HK-2 (cell line): ENCODE data around the gene PSG5.
A peak's percentile ranks its signal among the peaks of the same experiment; 100 is the strongest.
"Not testable (repeated sequence)": the region's sequence is repeated elsewhere in the genome, so short reads cannot be mapped to it uniquely, and the experiment has no call there.

Experiments used
- DNase-seq: peaks from one replicate; pipeline ENCODE4 v3.0.0-alpha.2; 2018; ENCODE audit not compliant: unreplicated experiment

PSG5 gene

DNA sequence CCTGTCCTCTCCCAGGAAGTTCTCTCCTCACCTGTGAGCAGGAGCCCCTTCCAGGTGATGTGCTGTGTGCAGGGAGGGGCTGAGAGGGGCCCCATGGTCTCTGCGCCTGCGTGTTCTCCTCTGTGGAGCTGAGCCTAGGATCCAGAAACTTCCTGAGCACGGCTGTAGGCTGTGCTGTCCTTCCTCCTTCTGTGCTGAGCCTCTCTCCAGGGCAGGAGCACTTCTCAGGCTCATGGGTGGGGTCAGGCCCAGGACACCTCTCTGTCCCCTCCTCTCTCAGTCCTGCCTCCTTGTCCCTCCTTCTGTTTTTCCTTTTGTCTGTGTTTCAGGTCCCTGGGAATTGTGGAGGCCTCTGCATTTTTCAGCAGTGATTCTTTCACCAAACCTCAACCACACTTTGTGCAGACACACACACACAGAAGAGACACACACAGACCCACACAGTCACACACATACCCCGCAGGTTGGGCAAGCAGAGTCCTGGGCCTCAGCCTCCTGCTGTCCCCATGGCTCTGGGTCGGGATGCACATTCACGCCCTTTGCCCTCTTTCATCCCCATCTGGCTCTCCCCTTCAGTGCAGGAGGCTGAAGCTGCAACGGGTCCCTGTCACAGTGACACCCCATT lies at the start of gene PSG5:
PSG5 (minus strand) TSS at position 226 of the 625 bp plus-strand sequence; CDS start at position 95, 131 bp downstream.
- not testable (repeated sequence) for DNase-seq

DNA sequence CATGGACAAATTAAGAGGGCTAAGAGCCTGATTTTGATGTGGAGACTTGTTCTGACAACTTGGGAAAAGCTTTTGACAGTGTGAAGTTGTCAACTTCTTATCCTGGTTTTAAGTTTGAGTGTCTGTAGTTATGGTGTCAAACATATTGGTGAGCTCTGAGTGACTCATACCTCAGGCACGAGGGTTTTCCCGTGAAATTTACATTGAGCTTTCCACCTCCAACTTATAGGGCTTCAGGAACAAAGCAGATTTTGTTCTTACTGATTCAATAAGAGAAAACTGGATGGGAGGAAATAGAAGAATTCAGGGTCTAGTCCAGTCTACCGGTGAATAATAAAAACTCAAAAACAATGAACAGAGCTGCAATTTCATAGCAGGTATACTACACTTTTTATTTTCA lies 49.4 kb upstream of the PSG5 start:
- DNase-seq, result not testable (repeated sequence)

DNA sequence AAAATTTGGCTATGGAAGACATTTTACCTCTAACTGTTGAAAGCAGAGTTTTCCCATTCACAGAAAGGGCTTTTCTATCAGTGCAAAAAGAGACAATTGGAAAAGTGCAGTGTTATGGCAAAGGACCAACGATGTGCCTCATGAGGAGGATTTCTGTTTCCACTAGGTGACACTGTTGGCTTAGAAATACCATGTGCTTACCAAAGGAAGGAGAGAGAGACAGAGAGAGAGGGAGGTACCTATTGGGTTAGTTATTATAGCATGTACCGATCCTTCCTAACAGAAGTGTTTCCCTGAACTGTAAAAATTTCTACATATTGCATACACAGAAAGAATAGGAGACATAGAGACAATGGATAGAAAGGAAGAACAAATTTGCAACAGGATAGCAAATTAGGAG lies 43.0 kb upstream of the PSG5 start:
- no peak for DNase-seq

DNA sequence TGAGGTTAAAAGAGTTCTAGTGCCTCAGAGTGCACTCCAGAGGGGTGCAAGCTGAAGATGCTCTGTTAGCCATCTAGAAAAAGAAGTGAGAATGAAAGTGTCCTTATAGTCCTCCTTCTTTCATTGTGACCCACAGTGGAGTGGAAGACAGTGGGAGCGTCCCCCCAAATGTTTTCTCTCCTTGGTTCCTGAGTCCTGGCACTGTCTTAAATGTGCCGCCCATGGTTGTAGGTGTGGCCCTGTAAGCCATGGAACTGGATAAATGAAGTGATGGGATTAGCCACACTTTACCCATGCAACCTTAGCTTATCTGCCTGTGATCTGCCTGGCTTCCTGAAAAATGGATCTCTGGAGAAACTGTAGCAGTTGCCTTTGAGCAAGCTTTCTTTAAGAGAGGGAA lies 42.4 kb upstream of the PSG5 start:
- peak; percentile 22 for DNase-seq

DNA sequence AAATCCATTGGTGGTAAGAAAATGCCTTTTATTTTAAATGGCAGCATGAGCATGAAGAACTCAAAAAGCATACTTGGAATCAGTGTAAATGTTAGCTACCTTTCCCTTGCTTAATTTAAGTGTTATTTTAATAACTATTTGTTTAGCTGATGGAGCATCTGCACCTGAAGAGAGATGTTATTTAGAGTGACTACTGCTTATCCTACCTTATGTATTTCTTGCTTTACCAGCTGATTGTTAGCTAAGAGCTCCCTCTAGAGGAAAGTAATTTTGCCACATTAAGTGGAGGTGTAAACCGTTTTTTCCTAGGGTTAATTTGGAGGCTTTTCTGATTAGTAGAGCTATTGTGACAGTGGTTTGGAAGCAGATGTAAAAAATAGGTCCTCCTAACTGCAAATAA lies 40.6 kb upstream of the PSG5 start:
- DNase-seq, result not testable (repeated sequence)

DNA sequence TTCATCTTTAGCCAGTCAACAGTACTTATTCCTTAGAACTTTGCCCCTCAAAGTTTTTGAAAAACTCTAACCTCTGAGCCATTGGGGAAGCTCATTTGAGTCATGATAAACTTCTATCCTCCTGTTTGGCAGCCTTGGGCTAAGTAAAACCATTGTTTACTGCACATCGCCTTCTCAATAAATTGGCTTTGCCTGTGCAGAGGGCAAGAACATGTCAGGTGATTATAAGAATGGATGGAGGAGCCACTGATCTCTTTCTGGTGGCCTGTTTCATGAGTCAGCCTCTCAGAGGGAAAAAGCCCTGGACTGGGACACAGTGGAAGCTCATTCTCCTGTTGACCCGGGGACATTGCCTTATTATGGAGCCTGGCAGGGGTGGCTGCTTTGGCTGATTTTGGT lies 38.5 kb upstream of the PSG5 start:
- DNase-seq, result no peak

DNA sequence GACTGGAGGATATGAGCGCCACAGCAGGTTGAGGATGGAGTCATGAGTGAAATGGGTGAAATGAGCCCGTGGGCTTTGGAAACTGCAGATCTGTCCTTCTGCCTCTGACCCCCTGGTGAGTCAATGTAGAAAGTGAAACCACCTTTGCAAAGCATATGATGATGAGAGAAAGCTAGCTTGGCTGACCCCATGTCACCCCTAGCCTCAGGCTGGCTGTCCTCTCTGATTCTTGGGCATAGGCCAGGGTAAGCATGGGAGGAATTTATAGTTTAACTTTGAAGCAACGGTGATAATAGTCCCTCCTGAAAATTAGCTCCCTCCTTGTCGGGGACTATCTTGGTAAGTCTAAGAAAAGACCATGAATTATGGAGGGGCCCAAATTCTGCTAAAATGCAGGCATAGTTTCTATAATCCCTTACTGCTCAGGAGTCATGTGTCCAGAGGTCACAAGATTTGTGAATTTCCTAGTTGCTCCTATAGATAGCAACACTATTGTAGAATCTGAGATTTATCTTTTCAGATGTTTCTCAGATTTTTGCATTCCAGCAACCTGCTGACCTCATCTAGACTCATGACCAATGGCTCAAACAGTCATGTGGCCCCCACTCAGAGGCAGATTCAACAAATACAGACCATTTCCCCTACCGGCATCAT lies 38.0 kb upstream of the PSG5 start:
- DNase-seq, result not testable (repeated sequence)

DNA sequence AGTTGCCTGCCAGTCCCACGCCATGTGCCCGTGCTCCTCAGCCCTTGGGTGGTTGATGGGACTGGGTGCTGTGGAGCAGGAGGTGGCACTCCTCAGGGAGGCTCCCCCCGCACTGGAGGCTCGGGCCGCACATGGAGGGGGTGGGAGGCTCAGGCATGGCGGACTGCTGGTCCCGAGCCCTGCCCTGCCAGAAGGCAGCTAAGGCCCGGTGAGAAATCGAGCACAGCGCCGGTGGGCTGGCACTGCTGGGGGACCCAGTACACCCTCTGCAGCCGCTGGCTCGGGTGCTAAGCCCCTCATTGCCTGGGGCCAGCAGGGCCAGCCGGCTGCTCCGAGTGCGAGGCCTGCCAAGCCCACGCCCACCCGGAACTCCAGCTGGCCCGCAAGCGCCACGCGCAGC lies 35.6 kb upstream of the PSG5 start:
- DNase-seq, result not testable (repeated sequence)

DNA sequence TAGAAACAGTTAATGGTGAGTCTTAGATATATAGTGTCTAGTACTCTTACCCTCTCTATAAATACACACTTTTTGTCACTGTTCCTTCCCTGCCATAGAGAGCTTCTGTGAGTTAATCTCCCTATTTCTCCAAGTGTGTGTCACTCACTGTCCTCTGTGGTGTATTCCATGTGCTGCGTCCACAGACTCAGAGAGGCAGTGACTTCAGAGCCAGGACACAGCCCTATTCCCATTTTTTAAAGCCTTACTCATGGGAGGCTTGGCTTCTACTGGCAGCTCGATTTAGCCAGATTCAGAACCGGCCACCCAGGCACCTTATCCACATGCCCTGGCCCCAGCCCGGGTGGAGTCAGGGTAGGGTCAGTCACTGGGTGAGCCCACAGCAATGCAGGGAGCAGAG lies 32.8 kb upstream of the PSG5 start:
- DNase-seq, result not testable (repeated sequence)

DNA sequence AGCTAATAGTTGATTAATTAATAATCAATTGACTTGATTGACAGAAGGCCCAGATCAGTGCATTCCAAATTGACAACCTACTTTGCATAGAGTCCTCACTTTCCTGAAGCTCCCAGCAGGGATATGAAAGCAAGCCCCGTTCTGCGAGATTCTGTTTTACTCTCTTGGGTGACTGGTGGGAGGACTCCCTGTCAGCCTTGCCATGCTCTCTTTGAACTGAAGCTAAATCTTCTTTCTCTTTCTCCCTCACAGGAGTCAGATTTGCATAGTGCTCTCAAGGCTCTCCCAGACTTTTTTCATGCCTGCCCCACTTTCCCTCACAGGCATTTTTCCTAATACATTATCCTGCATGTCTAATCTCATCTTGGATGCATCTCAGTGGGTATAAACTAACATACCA lies 29.5 kb upstream of the PSG5 start:
- not testable (repeated sequence) for DNase-seq

DNA sequence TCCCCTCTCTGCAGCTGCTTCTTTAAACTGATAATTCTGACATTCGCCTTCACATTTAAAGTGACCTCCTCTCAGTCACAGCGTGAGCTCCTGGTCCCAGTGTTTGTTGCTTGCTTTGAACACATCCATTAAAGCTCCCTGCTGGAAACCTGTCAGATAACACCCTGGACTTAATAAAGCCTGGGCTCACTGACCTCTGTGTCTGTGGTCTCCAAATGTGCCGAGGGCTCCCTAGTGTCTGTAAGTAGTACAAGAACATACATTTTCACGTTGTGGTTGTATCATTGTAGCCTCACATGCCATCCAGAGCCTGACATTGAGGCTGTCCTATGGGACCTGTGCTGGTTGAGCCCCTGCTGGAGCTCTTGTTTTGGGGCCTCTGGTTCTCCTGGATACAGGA lies 21.7 kb upstream of the PSG5 start:
- DNase-seq, result no peak

DNA sequence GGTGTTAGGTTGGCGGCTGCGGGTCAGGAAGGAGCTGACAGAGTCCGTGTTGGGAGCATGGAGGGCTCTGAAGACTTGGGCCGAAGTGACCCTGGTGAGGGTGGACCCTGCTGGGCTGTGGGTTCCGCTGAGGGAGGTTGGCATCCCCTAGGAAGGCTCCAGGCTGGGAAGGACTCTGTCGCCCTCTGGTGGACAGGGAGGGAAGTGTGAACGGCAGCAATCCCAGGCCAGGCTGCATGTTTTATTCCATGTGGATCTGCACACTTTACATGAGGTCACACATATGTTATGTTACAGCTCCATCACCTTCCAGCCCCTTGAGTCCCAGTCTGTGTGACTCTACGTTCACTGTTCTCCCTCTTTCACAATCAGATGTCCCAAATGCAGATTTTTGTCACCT lies 20.8 kb upstream of the PSG5 start:
- DNase-seq, result not testable (repeated sequence)

DNA sequence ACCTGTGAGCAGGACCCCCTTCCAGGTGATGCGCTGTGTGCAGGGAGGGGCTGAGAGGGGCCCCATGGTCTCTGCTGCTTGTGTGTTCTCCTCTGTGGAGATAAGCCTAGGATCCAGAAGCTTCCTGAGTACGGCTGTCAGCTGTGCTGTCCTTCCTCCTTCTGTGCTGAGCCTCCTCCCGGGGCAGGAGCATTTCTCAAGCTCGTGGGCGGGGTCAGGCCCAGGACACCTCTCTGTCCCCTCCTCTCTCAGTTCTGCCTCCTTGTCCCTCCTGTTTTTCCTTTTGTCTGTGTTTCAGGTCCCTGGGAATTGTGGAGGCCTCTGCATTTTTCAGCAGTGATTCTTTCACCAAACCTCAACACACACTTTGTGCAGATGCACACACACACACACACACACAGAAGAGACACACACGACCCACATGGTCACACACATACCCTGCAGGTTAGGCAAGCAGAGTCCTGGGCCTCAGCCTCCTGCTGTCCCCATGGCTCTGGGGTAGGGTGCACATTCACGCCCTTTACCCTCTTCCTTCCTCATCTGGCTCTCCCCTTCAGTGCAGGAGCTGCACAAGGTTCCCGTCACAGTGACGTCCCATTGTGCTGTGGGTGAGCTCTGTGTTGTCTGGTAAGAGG lies 19.3 kb upstream of the PSG5 start, which contains the start of gene PSG4:
PSG4 (minus strand) TSS at position 168 of the 635 bp plus-strand sequence; CDS start at position 66, 102 bp downstream.
- not testable (repeated sequence) for DNase-seq

DNA sequence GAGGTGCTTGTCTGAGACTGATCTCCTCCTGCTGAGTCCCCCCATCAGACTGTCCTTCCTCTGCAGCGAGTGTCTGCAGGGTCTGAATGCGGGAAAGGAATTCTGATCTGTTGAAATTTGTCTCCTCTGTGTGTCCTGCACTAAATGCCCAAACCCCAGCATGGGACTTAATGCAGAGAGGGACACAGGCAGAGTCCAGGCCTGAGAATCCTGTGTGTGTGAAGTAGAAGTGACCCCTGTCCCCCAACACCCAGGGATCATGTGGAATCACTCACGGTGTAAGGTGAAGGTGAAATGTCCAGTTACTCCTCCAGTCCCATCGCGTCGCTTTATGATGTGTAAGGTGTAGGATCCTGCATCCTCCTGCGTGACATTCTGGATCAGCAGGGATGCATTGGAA lies 17.3 kb upstream of the PSG5 start:
- DNase-seq, result not testable (repeated sequence)

DNA sequence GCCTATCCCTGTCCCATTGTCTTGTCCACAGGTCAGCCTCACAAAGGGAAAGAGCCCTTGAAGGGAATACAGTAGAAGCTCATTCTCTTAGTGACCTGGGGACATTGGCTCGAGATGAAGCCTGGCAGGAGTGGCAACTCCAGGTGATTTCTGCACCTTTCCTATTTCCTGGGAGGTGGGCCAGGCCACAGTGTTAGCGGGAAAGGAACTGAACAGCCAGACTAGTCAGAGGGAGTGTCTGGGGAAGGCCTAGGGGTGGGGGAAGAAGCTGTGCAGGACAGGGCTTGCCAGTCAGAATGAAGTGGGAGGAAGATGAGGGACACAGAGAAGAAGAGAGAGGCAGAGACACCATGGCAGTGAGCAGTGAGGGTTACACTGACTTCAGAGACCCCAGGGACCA lies 15.6 kb upstream of the PSG5 start:
- DNase-seq, result not testable (repeated sequence)

DNA sequence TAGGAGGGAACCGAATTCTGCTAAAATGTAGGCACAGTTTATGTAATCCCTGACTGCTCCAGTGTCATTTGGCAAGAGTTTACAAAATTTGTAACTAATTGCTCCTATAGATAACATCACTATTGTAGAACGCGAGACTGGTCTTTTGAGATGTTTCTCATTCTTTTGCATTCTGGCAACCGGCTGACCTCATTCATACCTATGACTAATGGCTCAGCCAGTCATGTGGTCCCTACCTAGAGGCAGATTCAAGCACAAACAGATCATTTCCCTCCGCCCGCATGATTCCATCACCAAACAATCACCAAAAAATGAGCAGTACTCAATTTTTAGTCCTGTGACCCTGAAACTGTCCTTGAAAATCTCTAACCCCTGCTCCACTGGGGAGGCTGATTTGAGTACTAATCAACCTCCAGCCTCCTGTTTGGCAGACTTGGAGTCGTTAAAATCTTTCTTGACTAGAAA lies 15.0 kb upstream of the PSG5 start:
- DNase-seq, result peak; percentile 46

DNA sequence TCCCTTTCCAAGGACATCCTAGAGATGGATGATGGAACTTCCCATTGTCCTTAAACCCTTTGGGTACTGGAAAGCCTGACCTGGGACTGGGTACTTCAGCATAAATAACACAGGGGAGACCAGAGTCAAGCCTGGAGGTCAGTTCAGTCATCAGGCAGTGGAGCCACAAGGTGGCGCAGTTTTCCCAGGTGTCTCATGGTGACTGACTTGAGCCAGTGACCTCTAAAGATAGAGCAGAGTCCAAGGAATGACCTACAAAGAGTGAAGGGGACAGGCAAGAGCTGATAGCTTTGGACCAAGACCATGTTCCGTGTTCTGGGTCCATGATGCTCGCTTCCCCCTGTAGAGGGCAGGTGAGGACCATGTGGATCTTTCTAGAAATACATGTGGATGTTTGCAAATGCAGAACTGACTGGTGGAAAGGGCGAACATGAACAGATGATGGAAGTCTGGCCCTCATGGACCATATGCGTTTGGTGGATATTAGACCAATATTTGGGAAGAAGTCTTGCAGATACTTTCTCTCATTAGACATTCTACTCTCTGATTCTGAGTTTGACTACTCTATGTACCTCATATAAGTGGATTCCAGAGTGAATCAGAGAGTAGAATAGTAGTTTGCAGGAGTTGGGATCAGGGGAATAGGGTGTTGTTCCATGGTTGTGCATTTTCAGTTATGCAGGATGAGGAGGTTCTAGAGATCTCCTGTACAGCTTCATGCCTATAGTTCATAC lies 12.5 kb upstream of the PSG5 start:
- DNase-seq, result not testable (repeated sequence)

DNA sequence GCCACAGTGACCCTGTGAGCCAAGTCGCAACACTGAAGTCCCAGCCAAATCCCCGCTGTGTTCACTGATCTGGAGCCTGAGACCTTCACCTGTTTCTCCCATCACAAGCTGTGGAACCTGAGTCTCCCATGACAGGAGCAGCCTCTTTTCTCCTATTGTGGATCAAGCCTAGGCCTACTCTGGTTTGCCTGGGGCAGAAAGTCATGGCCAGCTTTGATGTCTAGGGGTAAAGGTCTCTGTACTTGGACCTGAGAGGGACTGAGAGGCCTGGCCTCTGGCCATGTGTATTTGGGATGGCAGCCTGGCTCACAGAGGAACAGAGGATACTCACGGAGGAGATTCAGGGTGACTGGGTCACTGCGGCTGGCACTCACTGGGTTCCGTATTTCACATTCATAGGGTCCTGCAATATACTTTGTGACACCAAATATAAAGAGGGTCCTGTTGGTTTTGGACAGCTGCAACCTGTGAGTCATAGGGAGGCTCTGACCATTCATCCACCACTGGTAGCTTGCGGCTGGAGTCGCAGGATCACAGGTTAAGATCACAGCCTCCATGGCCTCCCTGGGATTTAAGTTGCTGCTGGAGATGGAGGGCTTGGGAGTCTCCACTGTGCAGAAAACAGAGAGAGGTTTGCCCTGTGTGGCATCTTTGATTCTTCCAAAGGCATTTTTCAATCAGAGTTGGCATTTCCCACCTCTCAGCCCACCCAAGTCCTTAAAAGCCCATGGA lies 11.5 kb upstream of the PSG5 start:
- DNase-seq, result not testable (repeated sequence)

DNA sequence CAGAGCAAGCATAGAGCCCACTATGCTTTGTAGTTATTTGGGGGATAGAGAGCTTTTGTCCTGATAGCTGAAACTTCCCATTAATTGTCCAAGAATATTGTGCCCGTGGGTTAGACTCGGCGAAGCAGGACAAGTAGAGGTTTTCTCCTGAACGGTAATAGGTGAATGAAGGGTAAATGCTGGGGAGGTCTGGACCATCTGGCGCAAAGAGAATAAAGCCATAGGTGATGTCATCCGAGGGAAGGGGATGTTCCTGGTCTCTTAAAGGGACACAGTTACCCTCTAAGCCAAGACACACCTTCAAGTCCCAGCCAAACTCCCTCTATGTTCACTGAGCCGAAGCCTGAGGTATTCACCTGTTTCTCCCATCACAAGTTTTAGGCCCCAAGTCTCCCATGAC lies 8.1 kb upstream of the PSG5 start:
- not testable (repeated sequence) for DNase-seq

DNA sequence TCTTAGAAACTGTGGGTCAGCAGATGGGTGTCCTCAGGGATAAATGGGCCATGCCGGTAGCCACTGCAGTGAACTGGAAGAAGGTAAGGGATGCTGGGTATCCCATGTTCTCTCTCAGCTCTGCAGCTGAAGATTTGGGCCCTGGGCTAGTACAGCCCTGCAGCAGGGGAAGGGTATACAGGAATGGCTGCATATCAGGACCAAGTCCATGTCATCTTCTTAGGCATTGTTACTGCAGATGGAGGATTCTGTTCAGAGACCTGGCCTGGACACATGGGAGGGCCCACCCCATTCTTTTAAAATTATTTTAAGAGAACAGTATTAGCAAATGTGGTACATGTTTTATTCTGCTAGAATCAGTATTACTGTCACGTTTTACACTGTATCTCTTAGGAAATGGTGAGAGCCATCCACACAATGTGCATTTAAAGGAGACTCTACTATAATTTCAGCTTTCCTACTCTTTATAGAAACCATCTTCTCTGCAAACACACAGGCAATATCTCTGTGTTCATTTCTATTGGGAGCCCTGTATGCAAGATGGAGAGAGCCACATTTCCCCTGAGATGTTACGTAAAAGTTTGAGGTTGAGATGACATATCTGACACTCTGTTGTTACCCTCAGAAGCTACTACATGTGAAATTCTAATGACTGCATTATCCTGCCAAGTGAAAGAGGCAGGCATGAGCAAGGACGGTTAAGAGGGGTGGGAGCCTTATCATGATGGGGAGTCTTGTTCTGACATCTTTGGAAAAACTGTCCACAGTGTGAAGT lies 6.2 kb upstream of the PSG5 start:
- DNase-seq, result not testable (repeated sequence)

DNA sequence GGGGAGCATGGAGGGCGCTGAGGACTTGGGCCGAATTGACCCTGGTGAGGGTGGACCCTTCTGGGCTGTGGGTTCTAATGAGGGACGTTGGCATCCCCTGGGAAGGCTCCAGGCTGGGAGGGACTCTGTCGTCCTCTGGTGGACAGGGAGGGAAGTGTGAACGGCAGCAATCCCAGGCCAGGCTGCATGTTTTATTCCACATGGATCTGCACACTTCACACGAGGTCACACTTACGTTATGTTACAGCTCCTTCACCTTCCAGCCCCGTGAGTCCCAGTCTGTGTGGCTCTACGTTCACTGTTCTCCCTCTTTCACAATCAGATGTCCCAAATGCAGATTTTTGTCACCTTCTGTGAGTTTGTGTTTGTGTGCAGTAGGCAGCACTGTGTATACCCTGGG lies 1.8 kb upstream of the PSG5 start:
- DNase-seq, result not testable (repeated sequence)
